OCI-LY1 (cell line): ENCODE data around the gene ELMO1.

Experiments
- H2AFZ ChIP-seq: fragments of 200-600 bp; sonication (generic), shearing (Covaris generic); 2 replicates; pipeline ENCODE4 v1.6.0; 2014; ENCODE audit warnings: antibody characterized with exemption, mild to moderate bottlenecking, low read length
- H3F3A ChIP-seq: fragments of 200-600 bp; sonication (generic), shearing (Covaris generic); 2 replicates; pipeline ENCODE4 v1.6.0; 2014; ENCODE audit warnings: mild to moderate bottlenecking, antibody characterized with exemption, low read length, moderate library complexity; ENCODE audit not compliant: insufficient read depth
- H3K27ac ChIP-seq: fragments of 200-600 bp; sonication (generic); 2 replicates; pipeline ENCODE4 v1.5.1; 2014; ENCODE audit warnings: low read length, mixed run types, mild to moderate bottlenecking, low read depth; ENCODE audit not compliant: poor library complexity, severe bottlenecking
- H3K27me3 ChIP-seq: fragments of 200-600 bp; sonication (generic); 2 replicates; pipeline ENCODE4 v1.6.0; 2014; ENCODE audit warnings: antibody characterized with exemption, mild to moderate bottlenecking, low read length, moderate library complexity; ENCODE audit not compliant: insufficient read depth
- H3K36me3 ChIP-seq: fragments of 200-600 bp; sonication (generic); 2 replicates; pipeline ENCODE4 v1.6.1; 2014; ENCODE audit warnings: mild to moderate bottlenecking, antibody characterized with exemption, low read length, moderate library complexity, mixed read lengths; ENCODE audit not compliant: insufficient read depth
- H3K4me1 ChIP-seq: fragments of 200-600 bp; sonication (generic); 2 replicates; pipeline ENCODE4 v1.5.1; 2014; ENCODE audit warnings: mild to moderate bottlenecking, low read length, moderate library complexity; ENCODE audit not compliant: insufficient read depth, severe bottlenecking
- H3K4me2 ChIP-seq: fragments of 200-600 bp; sonication (generic), shearing (Covaris generic); 2 replicates; pipeline ENCODE4 v1.6.1; 2014; ENCODE audit warnings: low read length
- H3K4me3 ChIP-seq: fragments of 200-600 bp; sonication (generic); 2 replicates; pipeline ENCODE4 v1.5.1; 2014; ENCODE audit warnings: low read length, low read depth, mild to moderate bottlenecking, mixed read lengths; ENCODE audit not compliant: poor library complexity, severe bottlenecking
- H3K79me2 ChIP-seq: fragments of 200-600 bp; shearing (Covaris generic); 2 replicates; pipeline ENCODE4 v1.6.1; 2016; ENCODE audit warnings: mixed run types, low read length, mixed read lengths; ENCODE audit not compliant: insufficient read depth
- H3K9ac ChIP-seq: fragments of 200-600 bp; sonication (generic), shearing (Covaris generic); 2 replicates; pipeline ENCODE4 v1.6.1; 2014; ENCODE audit warnings: mild to moderate bottlenecking, low read length, mixed read lengths
- H3K9me2 ChIP-seq: fragments of 200-600 bp; sonication (generic), shearing (Covaris generic); 2 replicates; pipeline ENCODE4 v1.6.1; 2014; ENCODE audit warnings: low read depth, mild to moderate bottlenecking, low read length, mixed read lengths
- H3K9me3 ChIP-seq: fragments of 200-600 bp; shearing (Covaris generic); 2 replicates; pipeline ENCODE4 v1.6.1; 2014; ENCODE audit warnings: low read length, mixed read lengths
- H4K20me1 ChIP-seq: fragments of 200-600 bp; sonication (generic), shearing (Covaris generic); 2 replicates; pipeline ENCODE4 v1.6.0; 2016; ENCODE audit warnings: mild to moderate bottlenecking, low read length; ENCODE audit not compliant: insufficient read depth
- CTCF ChIP-seq: fragments of 200-600 bp; sonication (generic), shearing (Covaris generic); IDR thresholded peaks from 2 replicates; pipeline ENCODE4 v1.5.1; 2017; ENCODE audit warnings: mild to moderate bottlenecking, antibody characterized with exemption, low read length, moderate library complexity, mixed read lengths
- EZH2 ChIP-seq: fragments of 200-600 bp; sonication (generic), shearing (Covaris generic); IDR thresholded peaks from 2 replicates; pipeline ENCODE4 v1.8.0; 2017; ENCODE audit warnings: borderline replicate concordance, mixed run types, mild to moderate bottlenecking, antibody characterized with exemption, low read length, moderate library complexity, mixed read lengths

Gene ELMO1

GRCh38 chr7:37418381-37418780, 30.3 kb downstream of the ELMO1 start:
- Histone ChIP-seq H3F3A (no peaks in the 10 kb centered on the region), H3K27me3 (peaks cover 7% of the 10 kb centered on the region; the same call in 1 of the 2 replicates), H4K20me1 (no peaks in the 10 kb centered on the region), H3K9me2 (no peaks in the 10 kb centered on the region), H3K4me2 (no peak overlapping the region), H3K4me3 (no peak overlapping the region), H3K79me2 (no peaks in the 10 kb centered on the region), H3K36me3 (no peaks in the 10 kb centered on the region), H3K4me1 (peaks cover 7% of the 10 kb centered on the region), H3K27ac (no peak overlapping the region), H2AFZ (no peak overlapping the region), H3K9me3 (no peaks in the 10 kb centered on the region), H3K9ac (no peak overlapping the region)
- TF ChIP-seq EZH2 (no peak), CTCF (no peak)

DNA sequence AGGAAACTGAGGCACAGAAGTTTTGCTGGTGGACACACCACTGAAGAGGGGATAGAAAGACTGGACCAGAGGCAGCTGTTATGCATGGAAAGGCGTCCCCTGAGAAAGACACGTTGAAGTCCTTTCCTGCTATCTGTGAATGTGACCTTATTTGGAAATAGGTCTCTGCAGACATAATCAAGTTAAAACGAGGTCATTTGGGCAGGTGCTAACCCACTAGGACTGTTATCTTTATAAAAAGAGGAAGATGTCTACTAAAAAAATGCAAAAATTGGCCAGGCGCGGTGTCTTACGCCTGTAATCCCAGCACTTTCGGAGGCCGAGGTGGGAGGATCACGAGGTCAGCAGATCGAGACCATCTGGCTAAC, 31.6 kb downstream of the ELMO1 start:
- Histone ChIP-seq H3K9me2 (no peaks in the 10 kb centered on the region), H3K4me3 (no peak overlapping the region), H3K4me1 (peaks cover 7% of the 10 kb centered on the region), H3K9me3 (no peaks in the 10 kb centered on the region), H2AFZ (no peak overlapping the region), H3K27ac (no peak overlapping the region), H3F3A (no peaks in the 10 kb centered on the region), H3K27me3 (peaks cover 7% of the 10 kb centered on the region; the same call in 1 of the 2 replicates), H3K4me2 (0 out of 2 replicates have a peak overlapping the region, but pooled peaks have one; percentile 9), H3K79me2 (no peaks in the 10 kb centered on the region), H3K9ac (no peak overlapping the region), H4K20me1 (no peaks in the 10 kb centered on the region), H3K36me3 (no peaks in the 10 kb centered on the region)
- TF ChIP-seq EZH2 (no peak), CTCF (no peak)

GRCh38 chr7:37416378-37417106, 32.1 kb downstream of the ELMO1 start:
- no peaks in the 10 kb centered on the region for H3F3A ChIP-seq
- H3K9me3 ChIP-seq: no peaks in the 10 kb centered on the region
- H3K9ac ChIP-seq: no peak overlapping the region
- no peak overlapping the region for H3K4me3 ChIP-seq
- H4K20me1 ChIP-seq: no peaks in the 10 kb centered on the region
- H3K4me1 ChIP-seq: peaks cover 7% of the 10 kb centered on the region
- TF ChIP-seq CTCF (no peak), EZH2 (no peak)
- H3K36me3 ChIP-seq: no peaks in the 10 kb centered on the region
- peaks cover 7% of the 10 kb centered on the region; the same call in 1 of the 2 replicates for H3K27me3 ChIP-seq
- H2AFZ ChIP-seq: no peak overlapping the region
- H3K27ac ChIP-seq: no peak overlapping the region
- H3K4me2 ChIP-seq: 0 out of 2 replicates have a peak overlapping the region, but pooled peaks have one; percentile 9
- H3K9me2 ChIP-seq: no peaks in the 10 kb centered on the region
- no peaks in the 10 kb centered on the region for H3K79me2 ChIP-seq
